Loucy (cell line): ENCODE data around the gene GNAQ.

ENCODE experiments used
- CTCF ChIP-seq: fragments of 200-600 bp; sonication (generic); conservative IDR thresholded peaks from 2 replicates; pipeline ENCODE4 v1.5.1; 2014; ENCODE audit warnings: mild to moderate bottlenecking, antibody characterized with exemption, low read length
- EZH2phosphoT487 ChIP-seq: fragments of 200-600 bp; IDR thresholded peaks from 2 replicates; pipeline ENCODE4 v1.6.1; 2018; ENCODE audit warnings: antibody characterized with exemption, mild to moderate bottlenecking, moderate library complexity, borderline replicate concordance

GRCh38 chr9:77893706-77894105, 137.9 kb downstream of the GNAQ start:
- TF ChIP-seq CTCF (no peak), EZH2phosphoT487 (no peak)
